Stimulated activated CD8-positive, alpha-beta memory T cell treated with anti-CD3 and anti-CD28 coated beads, Interleukin-15, amount 100 ng/mL, for 1 hour (primary cell): ENCODE results near the gene KAZN.

Experiments
- DNase-seq: peaks from one replicate; pipeline ENCODE4 v3.0.0-alpha.2; 2020; ENCODE audit warnings: low read depth

The KAZN gene

GRCh38 chr1:14773396-14774025 lies 175.0 kb downstream of the KAZN start:
- no peak for DNase-seq

- DNase-seq = no peak
These were observed 175.7 kb downstream of the KAZN start for GRCh38 chr1:14774225-14774624.

GRCh38 chr1:14774988-14775387 lies 176.5 kb downstream of the KAZN start:
- no peak for DNase-seq

- no peak for DNase-seq
These were observed 176.9 kb downstream of the KAZN start for GRCh38 chr1:14775434-14775833.

GRCh38 chr1:14777516-14778506 lies 179.3 kb downstream of the KAZN start:
- no peak for DNase-seq

- no peak for DNase-seq
These were observed 180.0 kb downstream of the KAZN start for GRCh38 chr1:14778541-14778897.

- no peak for DNase-seq
These were observed 180.7 kb downstream of the KAZN start for GRCh38 chr1:14778898-14779865.

GRCh38 chr1:14780271-14780670 lies 181.8 kb downstream of the KAZN start:
- DNase-seq = no peak

GRCh38 chr1:14781811-14782210 lies 183.3 kb downstream of the KAZN start:
- no peak for DNase-seq

GRCh38 chr1:14782741-14783591 lies 184.5 kb downstream of the KAZN start:
- DNase-seq = no peak

- no peak for DNase-seq
These were observed 185.1 kb downstream of the KAZN start for GRCh38 chr1:14783592-14783886.

- no peak for DNase-seq
These were observed 186.6 kb downstream of the KAZN start for GRCh38 chr1:14784790-14785773.

GRCh38 chr1:14786109-14786675 lies 187.7 kb downstream of the KAZN start:
- DNase-seq = no peak

- DNase-seq = no peak
These were observed 188.2 kb downstream of the KAZN start for GRCh38 chr1:14786681-14787080.

GRCh38 chr1:14787604-14788003 lies 189.1 kb downstream of the KAZN start:
- DNase-seq = no peak

- no peak for DNase-seq
These were observed 189.6 kb downstream of the KAZN start for GRCh38 chr1:14788080-14788479.

- DNase-seq = no peak
These were observed 192.5 kb downstream of the KAZN start for GRCh38 chr1:14790982-14791381.

GRCh38 chr1:14791654-14792053 lies 193.2 kb downstream of the KAZN start:
- DNase-seq = no peak

- DNase-seq = no peak
These were observed 195.8 kb downstream of the KAZN start for GRCh38 chr1:14794136-14794768.
